GM19324 (cell line): ENCODE measurements around the gene MYBPH.

Experiments
- ATAC-seq: cut with Tn5 transposase; IDR thresholded peaks from one replicate; pipeline ENCODE4 v1.9.1; 2021; ENCODE audit warnings: mild to moderate bottlenecking, moderate library complexity; ENCODE audit not compliant: unreplicated experiment, low FRiP score

The MYBPH gene

GRCh38 chr1:203135636-203136305 lies 39.9 kb downstream of the MYBPH start:
- ATAC-seq: no peak

GRCh38 chr1:203133970-203134725 lies 41.5 kb downstream of the MYBPH start:
- ATAC-seq: no peak

GRCh38 chr1:203131548-203132200 lies 44.0 kb downstream of the MYBPH start:
- no peak for ATAC-seq

- ATAC-seq: no peak
These were observed 45.2 kb downstream of the MYBPH start for GRCh38 chr1:203130358-203130985.

- no peak for ATAC-seq
These were observed 46.0 kb downstream of the MYBPH start for GRCh38 chr1:203129501-203130231.

GRCh38 chr1:203128716-203129500 lies 46.7 kb downstream of the MYBPH start:
- ATAC-seq: no peak

GRCh38 chr1:203128431-203128715 lies 47.3 kb downstream of the MYBPH start:
- ATAC-seq: no peak

- ATAC-seq: no peak
These were observed 47.8 kb downstream of the MYBPH start, which contains the start of gene ADORA1 for GRCh38 chr1:203127666-203128430. TSS of gene ADORA1 (plus strand) at chr1:203127726. CDS start at chr1:203128842, 1,116 bp downstream.

GRCh38 chr1:203126866-203127665 lies 48.6 kb downstream of the MYBPH start:
- ATAC-seq: no peak

- ATAC-seq: no peak
These were observed 49.3 kb downstream of the MYBPH start for GRCh38 chr1:203126151-203126865.

GRCh38 chr1:203124546-203125317 lies 50.9 kb downstream of the MYBPH start:
- ATAC-seq: no peak

GRCh38 chr1:203124011-203124410 lies 51.6 kb downstream of the MYBPH start:
- ATAC-seq: no peak

- no peak for ATAC-seq
These were observed 53.5 kb downstream of the MYBPH start for GRCh38 chr1:203122159-203122558.

- ATAC-seq: no peak
These were observed 54.2 kb downstream of the MYBPH start for GRCh38 chr1:203121186-203122015.

GRCh38 chr1:203120325-203121153 lies 55.1 kb downstream of the MYBPH start:
- no peak for ATAC-seq
